GM20431 (cell line): ENCODE results near the gene KRT7.
"Not testable (repeated sequence)": the region's sequence is repeated elsewhere in the genome, so short reads cannot be mapped to it uniquely, and the experiment has no call there.

Source experiments
- in situ Hi-C: fragments of 300-500 bp; cut with MseI, MboI; formaldehyde crosslinking; loops from one replicate; pipeline ENCODE4 v1.15.0; 2020; ENCODE audit warnings: low sequenced_read_pairs; ENCODE audit not compliant: unreplicated experiment

The KRT7 gene

GRCh38 chr12:52241205-52241842 lies 8.3 kb downstream of the KRT7 start:
- in situ Hi-C loops: no loop called here

GRCh38 chr12:52242442-52243258 lies 9.6 kb downstream of the KRT7 start:
- in situ Hi-C loops: no loop called here

- in situ Hi-C loops: no loop called here
These were observed 10.3 kb downstream of the KRT7 start for GRCh38 chr12:52243259-52243855.

- in situ Hi-C loops: no loop called here
These were observed 11.0 kb downstream of the KRT7 start for GRCh38 chr12:52243856-52244614.

- in situ Hi-C loops: no loop called here
These were observed 11.6 kb downstream of the KRT7 start for GRCh38 chr12:52244615-52244994.

- in situ Hi-C loops: no loop called here
These were observed 12.4 kb downstream of the KRT7 start for GRCh38 chr12:52245259-52245961.

GRCh38 chr12:52245962-52246569 lies 13.0 kb downstream of the KRT7 start:
- in situ Hi-C loops: no loop called here

- in situ Hi-C loops: no loop called here
These were observed 13.9 kb downstream of the KRT7 start for GRCh38 chr12:52246720-52247621.

- in situ Hi-C loops: no loop called here
These were observed 14.8 kb downstream of the KRT7 start for GRCh38 chr12:52247622-52248540.

- in situ Hi-C loops: no loop called here
These were observed 15.8 kb downstream of the KRT7 start for GRCh38 chr12:52248541-52249461.

- in situ Hi-C loops: no loop called here
These were observed 16.5 kb downstream of the KRT7 start for GRCh38 chr12:52249511-52250047.

GRCh38 chr12:52250048-52250990 lies 17.3 kb downstream of the KRT7 start:
- in situ Hi-C loops: no loop called here

- in situ Hi-C loops: no loop called here
These were observed 18.5 kb downstream of the KRT7 start for GRCh38 chr12:52251367-52252051.

GRCh38 chr12:52252175-52252615 lies 19.2 kb downstream of the KRT7 start:
- in situ Hi-C loops: not testable (repeated sequence)
